Myocyte (in vitro differentiated cells): Measurements from ENCODE around the gene TMEM240. TPM values are rescaled to one million over a fixed set of nuclear protein-coding genes. Genes with fewer than 3 reads are reported as not detected.
"Not testable (repeated sequence)": the region's sequence is repeated elsewhere in the genome, so short reads cannot be mapped to it uniquely, and the experiment has no call there.

Experiments
- DNase-seq: peaks from one replicate; pipeline ENCODE4 v3.0.0-alpha.2; 2012; ENCODE audit warnings: low read depth
- total RNA-seq: library from RNA; depleted of rRNA; stranded (reverse); fragments of >200 nt; gene quantifications from 2 replicates; pipeline ENCODE4 v1.2.3, GENCODE V29; 2014

The TMEM240 gene
- total RNA-seq, 1 donor from 2014 or later = not detected

- no peak for DNase-seq
Observed at GRCh38 chr1:1540818-1541628, 599 bp upstream of the TMEM240 start.

DNA sequence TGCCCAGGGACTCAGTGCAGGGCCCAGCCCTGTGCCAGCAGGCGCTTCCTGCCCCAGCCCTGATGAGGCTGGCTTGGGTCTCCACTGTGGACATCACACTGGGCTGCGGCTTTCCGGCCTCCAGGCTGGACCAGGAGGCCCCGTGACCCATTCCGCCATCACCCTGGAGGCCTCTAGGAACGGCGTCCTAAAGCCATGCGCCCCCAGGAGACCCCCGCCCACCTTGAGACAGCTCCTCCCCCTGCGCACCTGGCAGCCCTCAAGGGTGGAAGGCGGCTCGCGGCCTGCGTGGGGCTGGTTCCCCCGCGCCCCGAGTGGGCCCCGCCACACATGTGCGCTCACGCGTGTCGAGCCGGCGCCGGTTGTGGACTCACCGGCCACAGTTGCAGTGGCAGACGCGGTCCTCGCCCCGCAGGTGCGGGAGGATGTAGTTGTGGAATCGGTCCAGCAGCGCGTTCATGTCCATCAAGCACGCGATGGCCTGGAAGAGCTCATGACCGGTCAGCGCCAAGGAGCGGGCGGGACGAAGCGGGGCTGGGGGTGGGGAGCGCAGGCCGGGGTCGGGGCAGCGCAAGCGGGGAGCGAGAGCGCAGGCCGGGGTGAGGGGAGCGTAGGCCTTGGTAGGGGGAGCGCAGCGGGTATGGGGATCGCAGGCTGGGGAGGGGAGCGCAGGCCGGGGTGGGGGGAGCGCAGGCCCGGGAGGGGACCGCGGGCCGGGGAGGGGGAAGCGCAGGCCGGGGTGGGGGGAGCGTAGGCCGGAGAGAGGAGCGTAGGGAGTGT lies 924 bp downstream of the TMEM240 start:
- no peak for DNase-seq

DNA sequence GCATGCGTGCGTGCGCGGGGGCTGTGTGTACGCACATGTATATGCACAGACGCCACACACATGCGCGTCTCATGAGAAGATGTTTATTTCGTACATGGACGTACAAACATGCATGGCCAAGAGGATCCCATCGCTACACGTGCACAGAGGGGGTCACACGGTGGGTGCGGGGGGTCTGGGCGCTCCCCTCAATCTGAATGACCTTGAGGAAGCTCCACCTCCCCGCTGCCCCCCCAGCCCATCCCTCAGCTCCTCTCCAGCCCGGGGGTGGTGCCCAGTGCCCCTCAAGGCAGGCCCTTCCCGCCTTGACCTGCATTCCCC lies 1.5 kb downstream of the TMEM240 start:
- DNase-seq = no peak

- no peak for DNase-seq
Observed at GRCh38 chr1:1538334-1538733, 2.1 kb downstream of the TMEM240 start.

- DNase-seq = no peak
Observed at GRCh38 chr1:1537626-1538250, 2.7 kb downstream of the TMEM240 start.

DNA sequence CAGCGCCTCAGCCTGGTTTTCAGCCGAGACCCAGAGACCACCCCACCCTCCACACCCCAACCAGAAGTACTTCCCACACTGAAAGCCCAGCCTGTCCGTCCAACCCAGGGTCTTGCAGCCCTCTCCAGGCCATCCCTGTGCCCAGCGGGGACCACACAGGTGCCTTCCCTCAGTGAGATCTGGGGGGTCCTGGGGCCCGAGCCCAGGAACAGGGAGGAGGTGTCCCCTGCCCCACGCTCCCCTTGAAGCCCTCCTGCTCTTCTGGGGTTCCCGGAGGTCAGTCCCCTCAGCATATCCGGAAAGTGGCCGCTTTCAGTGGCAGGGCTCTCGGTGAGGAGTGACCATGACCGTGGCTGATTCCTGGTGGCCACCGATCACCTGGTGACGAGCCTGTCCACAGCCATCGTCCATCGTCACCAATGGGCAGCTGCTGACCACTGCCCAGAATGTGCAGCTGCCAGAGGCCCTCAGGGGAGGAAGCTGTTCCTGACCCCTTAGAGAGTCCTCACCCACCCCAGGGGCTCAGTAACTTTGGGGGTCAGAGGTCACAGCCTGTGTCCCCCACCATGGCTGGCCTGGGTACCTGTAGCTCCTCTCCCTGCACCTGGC lies 3.4 kb downstream of the TMEM240 start:
- DNase-seq = no peak

- DNase-seq = no peak
Observed at GRCh38 chr1:1536019-1536937, 4.1 kb downstream of the TMEM240 start.

DNA sequence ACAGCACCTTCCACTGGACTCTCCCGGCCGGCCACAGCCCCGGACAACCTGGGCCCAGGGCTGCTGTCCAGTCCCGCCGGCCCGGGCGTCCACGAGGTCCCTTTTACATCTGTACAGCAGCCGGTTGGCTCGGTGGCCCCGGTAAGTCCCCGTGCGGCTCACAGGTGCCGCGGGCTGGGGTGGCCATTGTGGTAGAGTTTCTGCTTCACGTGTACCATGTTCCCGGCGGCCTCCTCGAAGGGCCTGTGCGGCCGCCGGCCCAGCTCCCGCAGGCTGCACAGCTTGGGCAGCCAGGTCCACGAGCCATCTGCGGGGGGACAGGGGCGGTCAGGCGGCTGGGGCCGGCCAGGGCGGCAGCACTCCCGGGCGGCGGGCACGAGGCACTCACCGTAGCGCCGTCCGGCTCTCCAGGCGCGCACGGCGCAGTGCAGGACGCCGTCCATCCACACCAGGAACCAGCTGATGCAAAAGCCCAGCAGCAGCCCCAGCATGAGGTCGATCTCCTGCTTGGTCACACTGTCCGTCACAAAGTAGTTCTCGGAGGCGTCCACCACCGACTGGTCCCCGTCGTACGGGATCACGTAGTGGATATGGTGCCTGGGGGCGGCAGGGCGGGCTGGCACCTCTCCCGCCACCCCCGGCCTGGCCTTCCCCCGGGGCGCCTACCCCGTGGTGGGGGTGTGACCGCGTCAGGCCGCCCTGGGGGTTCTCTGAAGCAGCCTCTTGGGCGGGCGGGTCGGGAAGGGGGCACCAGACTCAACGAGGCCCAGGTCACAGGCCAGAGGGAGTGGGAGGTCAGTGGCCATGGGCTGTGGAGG lies 5.0 kb downstream of the TMEM240 start:
- DNase-seq = no peak

DNA sequence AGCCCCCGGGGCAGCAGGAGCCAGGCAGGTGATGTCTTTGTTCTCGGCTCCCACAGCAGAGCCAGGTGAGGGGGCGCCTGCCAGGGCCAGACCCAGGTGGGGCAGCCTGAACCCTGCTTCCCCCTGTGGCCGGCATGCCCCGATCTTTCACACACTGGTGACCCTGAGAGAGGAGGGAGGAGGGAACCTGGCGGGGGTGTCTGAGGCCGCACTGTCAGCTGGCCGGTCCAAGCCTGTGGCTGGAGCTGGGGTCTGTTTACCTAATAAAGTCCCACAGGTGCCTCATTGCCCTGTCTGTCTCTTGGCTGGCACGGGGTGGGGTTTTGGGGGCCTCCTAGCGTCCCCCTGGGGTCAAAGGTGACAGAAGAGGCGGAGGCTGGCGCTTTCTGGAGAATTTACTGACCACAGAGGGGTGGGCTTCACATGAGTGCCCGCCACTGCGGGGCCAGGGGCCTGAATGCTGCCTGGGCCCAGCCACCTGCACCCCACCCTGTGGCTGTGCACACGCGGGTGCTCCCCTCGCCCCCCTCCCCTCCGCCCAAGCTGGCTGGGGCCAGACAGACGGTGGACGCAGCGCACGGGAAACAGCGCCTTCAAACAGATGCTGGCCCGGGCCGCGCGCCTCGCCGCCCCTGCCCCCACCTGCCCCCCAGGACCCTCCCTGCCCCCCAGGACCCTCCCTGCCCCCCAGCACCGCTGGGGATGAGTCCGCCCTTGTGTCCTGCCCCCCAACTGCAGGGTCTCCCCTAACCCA lies 5.8 kb downstream of the TMEM240 start:
- DNase-seq = no peak

DNA sequence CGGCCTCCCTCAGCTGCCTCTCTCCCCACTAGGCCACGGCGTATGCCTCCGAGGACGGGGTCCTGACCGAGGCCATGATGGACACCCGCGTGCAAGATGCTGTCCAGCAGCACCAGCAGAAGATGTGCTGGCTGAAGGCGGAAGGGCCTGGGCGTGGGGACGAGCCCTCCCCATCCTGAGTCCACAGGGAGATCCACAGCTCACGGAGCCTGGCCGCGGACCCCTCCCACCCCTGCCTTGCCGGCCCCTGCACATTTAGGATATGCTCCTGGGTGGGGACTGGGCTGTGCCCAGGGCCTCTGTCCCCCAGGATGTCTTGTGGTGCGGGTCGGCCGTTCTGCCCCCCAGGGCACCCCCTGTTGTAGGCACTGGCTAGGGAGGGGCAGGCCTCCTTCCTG lies 6.5 kb downstream of the TMEM240 start:
- DNase-seq = not testable (repeated sequence)

GRCh38 chr1:1533176-1533893 lies 7.1 kb downstream of the TMEM240 start:
- DNase-seq = not testable (repeated sequence)

GRCh38 chr1:1531947-1532346 lies 8.5 kb downstream of the TMEM240 start:
- DNase-seq = no peak

DNA sequence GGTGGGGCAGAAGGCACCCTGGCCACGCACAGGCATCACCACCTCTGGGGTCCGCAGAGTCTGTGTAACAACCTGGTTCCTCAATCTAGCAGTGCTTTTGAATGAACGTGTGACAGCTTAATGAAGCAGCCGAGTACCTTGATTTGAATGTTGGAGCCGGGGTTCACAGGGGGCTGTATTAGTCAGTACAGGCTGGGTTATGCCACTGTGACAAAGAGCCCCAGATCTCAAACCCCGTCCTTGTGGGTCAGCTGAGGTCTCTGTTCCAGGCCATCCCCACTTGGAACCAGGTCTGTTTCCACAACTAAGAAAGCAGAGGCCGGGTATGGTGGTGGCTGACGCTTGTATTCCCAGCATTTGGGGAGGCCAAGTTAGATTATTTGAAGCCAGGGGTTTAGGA lies 10.5 kb downstream of the TMEM240 start:
- no peak for DNase-seq

DNA sequence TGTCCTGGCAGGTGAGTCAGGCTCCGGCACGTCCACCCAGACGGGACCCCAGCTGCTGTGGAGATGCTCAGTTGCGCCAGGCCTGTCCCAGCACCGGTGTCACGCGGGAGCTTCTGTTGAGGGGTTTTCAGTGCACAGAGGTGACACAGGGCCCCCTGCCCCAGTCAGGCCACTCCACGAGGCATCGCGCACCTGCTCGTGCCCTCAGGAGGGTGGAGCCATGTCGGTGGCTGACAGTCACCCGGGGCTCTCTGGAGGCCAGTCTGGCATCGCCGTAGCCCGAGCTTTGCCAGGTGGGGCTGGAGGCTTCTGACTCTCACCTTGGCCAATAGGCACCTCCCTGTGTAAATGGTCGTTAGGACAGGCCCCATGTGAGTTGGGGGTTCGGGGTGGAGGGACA lies 11.1 kb downstream of the TMEM240 start:
- no peak for DNase-seq

DNA sequence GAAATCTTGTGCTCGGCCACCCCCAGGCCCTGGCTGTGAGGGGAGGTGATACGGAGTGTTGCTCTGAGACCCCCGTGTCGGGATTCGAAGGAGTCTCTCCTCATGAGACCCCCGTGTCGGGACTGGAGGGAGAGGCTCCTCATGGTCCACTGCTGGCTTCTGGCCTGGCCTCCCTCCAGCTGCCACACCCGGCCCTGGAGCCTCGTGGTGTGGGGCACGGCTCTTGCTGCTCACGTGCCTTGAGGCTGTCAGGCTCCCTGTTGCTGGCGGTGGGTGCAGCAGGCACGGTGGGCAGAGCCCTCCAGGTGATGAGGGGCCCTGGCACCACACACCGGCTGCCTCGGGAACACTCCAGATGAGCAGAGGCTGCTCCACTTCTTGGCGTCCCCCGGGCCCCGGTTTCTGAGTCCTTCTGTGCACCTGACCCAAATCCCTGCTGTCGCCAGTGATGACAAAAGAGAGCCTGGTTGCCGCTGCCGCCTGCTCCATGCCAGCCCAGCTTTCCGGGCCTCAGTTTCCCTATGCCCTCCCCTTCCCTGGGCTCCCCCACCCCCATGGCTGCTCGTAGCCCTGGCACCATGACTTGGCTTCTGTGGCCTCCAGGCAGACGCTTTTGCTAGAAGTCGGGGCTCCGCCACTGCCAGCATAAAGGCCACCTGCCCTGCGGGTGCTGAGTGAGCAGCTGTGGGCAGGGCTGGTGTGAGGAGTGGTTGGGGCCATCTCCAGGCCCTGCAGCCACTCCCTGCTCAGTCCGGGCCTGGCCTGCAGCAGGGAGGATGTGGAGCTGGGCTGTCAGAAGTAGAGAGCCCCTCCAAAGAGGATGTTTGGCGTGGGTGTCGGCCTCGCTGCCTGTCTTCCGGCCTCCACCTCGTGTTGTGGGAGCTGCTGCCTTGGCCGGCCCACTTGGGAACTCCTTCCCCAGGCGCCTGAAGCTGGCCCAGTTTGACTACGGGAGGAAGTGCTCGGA lies 11.8 kb downstream of the TMEM240 start:
- peak; percentile 23 for DNase-seq

DNA sequence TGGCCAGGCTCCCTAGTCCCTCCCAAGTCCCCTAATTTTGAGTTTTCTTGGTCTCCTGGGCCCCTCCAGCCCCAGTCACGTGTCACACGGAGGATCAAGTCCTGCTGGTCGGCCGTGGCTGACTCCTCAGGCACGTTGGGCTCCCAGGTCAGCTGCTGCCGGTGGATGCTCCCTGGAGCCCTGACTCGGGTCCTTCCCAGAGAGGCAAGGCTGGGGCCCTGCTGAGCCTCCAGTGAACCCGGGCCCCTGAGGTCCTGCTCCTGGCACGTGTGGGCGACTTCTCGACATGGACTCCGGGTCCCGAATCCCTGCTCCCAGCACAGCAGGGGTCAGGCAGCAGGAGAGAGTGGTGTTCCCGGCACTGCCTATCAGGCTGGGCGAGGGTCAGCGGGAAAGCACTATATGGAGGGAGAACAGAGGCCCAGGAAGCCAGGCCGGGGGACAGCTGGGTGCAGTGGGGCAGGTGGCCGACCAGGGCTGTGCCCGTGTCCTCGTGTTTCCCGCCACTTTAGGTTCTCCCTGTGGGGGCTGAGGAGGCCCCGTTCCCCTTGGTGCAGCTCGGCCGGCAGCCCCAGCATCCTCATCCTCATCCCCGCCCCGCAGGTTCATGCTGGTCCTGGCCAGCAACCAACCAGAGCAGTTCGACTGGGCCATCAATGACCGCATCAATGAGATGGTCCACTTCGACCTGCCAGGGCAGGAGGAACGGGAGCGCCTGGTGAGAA lies 13.2 kb downstream of the TMEM240 start:
- DNase-seq = no peak

GRCh38 chr1:1526476-1526875 lies 13.9 kb downstream of the TMEM240 start:
- not testable (repeated sequence) for DNase-seq
